ENCODE measurements around the gene GALNT10.

DNA sequence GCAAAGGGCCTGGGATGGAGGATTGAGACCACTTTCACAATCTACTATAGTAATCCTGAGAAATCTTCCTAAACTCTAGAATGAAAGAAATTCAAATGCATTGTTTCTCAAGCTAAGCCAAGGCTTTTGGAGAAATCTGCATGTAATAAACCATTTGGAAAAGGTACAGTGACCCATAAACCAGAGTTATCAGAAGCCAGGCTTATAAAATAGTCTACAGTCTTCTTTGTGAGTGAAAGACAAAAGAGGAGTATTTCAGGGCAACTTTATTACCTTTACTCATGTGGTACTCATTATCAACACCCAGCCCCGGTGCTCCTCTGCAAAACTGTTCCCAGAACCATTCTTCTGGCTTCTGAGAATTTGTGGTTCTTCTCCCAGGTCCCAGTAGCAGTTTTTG lies 87.0 kb downstream of the GALNT10 start:
- TF ChIP-seq RCOR1 (IDR thresholded peaks at IDR 0.05; ENCODE audit: low read depth, low read length) (no peak), RFX5 (IDR thresholded peaks at IDR 0.05) (no peak), NR3C1 (IDR thresholded peaks at IDR 0.05) (no peak)
